SIG-M5 treated with dmso at 0.1 percent for 504 hours (cell line): Measurements from ENCODE around the gene MARK1.
A peak's percentile ranks its signal among the peaks of the same experiment; 100 is the strongest.

ENCODE experiments used
- DNase-seq: peaks from one replicate; lab custom pipeline; 2025; ENCODE audit not compliant: unreplicated experiment; lab: John Stamatoyannopoulos, UW

Gene MARK1

GRCh38 chr1:220528679-220529501 is 954 bp downstream of the MARK1 start:
- DNase-seq: no peak

DNA sequence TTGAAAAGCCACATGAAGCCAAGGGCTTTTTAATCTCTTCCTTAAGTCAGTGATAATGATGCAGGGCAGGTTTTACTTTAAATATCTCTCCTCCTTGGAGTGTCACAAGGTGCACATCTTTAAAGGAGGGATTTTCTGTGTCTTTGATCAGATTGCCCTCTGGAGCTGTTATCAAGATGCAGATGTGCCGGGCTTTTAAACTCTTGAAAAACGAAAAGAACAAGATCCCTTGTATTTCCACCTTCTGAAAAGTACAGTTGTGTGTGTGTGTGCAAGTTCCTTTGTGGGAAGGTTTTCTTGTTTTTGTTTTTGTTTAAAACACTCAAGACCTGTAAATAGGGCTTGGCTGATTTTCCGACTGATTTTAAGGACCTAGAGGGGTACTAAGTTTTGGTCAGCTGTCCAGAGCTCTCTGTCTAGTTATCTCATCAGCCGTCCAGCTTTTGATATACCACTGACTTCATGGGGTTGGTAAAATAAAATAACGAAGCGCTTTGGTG is 1.6 kb downstream of the MARK1 start:
- no peak for DNase-seq

- DNase-seq: no peak
Observed at GRCh38 chr1:220533504-220534109, 5.7 kb downstream of the MARK1 start.

DNA sequence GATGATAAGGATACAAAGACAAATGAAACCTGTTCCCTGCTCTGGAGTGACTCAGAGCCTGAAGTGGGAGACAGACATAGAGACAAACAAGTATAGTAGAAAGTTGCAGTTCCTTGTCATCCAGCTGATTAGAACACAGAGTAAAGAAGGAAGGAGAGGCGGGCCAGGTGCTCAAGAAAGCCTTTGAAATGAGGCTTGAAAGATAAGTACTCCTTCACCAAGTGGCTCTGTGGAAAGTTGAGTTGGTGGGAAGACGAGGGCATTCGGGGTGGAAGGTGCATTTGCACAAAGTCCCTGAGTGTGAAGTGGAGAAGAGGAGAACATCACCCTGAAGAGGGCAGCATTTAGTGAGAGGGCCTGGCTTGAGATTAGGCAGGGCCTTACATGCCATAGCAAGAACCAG is 17.0 kb downstream of the MARK1 start:
- peak; percentile 32 for DNase-seq

- DNase-seq: no peak
Observed at GRCh38 chr1:220550811-220551399, 23.0 kb downstream of the MARK1 start.

GRCh38 chr1:220551718-220552117 is 23.8 kb downstream of the MARK1 start:
- no peak for DNase-seq

DNA sequence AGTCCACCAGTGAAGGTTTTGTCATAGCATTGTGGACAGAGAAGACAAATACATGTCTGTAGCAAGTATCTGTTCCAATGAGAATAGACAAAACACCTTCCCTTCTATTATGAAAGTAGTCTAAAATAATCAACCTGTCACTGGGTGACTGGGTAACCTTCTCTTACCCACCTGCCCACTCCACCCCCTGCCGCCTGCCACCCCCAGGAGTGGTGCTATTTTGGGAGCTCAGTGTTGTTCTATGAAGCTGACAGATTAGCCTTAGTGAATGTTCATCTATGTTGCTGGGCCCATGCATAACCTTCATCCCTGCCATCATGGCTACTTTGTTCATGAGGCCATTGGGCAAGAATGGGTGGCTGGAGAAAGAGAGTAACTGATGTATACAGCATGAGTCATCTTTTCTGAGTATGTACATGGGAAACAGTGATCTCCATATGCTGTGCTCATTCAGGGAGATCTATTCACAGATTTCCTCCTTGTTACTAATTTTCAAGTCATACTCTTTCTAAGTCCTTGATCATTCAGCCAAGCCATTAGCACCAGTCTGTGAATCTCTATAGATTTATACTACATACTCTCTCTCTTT is 24.8 kb downstream of the MARK1 start:
- DNase-seq: no peak

- DNase-seq: no peak
Observed at GRCh38 chr1:220556641-220557040, 28.7 kb downstream of the MARK1 start.

- no peak for DNase-seq
Observed at GRCh38 chr1:220563564-220563963, 35.6 kb downstream of the MARK1 start.

DNA sequence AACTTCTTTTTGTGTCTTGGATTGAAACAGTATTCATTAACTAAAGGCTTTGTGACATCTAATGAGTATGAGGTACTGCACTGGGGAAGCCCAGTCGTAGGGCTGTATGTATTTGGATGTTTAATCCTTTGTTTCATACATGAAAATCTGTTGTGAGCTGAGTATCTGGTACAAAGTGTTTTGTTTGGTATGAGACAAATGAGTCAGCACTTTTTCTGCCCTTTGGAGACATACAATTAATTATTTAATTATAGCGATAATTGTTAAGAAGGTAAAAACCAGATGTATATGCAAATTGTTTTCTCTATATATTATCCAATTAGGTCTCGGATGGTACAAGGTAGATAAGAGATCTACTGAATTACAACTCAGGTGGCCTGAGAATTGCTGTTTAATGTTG is 36.3 kb downstream of the MARK1 start:
- no peak for DNase-seq

DNA sequence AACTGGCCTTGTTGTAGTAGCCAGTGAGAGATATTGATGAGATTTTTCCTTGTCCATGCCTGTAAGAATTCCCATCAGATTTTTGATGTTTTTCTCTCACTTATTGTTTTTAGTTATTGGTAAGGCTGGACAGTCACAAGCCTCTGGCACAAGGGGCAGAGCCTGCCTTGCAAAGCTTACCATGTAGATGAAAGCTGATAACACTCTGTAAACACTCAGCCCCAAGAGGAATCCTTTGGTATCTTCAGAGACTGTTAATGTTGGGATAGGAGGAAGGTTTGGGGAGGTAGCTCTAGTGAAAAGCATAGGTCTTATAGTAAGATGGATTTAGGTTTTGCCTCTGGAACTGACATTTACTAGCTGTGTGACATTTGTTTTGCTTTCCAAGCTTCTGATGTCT is 37.7 kb downstream of the MARK1 start:
- no peak for DNase-seq

DNA sequence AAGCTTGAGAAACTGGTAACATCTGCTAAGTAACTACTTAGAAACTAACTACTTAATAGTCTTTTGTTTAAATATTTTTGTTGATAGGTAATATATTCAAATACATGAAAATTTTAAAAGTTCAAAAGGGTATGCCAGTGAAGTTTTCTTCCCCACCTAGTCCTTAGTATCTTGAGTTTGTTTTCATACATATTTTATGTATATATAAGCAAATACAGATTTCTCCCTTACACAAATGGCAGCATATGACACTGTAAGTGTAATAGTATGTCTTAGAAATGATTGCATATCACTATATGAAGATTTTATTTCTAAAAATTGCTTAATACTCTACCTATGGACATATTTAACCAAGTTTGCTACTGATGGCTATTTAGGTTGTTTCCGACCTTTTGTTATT is 38.9 kb downstream of the MARK1 start:
- DNase-seq: no peak

- peak; percentile 51 for DNase-seq
Observed at GRCh38 chr1:220572416-220572815, 44.5 kb downstream of the MARK1 start.

DNA sequence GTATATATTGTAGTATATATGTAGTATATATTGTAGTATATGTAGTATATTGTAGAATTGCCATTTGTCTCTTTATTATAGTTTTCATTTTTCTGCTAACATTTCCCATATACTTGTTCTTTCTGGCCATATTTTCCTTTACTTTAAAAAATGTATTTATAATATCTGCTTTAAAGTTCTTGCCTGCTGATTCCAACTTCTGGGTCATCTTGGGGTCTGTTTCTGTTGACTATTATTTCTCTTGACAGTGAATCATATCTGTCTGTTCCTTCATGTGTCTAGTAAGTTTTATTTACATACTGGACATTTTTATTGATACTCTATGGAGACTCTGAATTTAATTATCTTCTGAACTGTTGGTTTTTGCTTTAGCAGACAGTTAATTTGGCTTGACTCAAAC is 45.9 kb downstream of the MARK1 start:
- no peak for DNase-seq

DNA sequence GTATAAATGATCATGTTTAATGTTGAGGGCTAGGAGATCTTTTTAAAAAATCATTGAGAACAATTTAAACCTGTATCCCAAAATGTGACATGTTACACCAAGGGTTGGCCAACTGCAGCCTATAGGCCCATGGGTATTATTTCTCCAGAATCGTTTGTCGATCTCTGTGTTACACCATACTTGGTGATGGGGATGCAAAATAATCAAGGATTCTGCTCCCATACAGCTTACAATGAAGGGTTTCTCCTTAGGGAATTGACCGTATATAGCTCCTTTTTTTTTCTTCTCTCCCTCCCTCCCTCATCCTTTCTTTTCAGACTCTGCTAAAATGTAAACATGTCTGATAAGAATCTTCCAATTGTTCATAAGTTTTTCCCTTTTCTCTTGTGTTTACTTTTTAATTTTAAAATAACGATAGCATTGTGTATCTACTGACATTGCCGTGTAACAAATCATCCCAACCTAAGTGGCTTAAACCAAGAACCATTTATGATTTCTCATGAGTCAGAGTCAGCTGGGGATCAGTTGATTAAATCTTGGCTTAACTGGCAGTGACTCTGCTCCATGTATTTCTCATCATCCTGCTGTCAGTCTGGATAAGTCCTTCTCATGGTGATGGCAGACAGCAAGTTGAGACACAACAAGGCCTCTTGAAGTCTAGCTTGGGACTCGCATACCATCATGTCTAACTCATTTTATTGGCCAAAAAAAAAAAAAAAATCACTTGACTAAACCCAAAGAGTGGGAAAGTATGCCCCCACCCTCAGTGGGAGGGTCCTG is 48.0 kb downstream of the MARK1 start:
- DNase-seq: no peak

DNA sequence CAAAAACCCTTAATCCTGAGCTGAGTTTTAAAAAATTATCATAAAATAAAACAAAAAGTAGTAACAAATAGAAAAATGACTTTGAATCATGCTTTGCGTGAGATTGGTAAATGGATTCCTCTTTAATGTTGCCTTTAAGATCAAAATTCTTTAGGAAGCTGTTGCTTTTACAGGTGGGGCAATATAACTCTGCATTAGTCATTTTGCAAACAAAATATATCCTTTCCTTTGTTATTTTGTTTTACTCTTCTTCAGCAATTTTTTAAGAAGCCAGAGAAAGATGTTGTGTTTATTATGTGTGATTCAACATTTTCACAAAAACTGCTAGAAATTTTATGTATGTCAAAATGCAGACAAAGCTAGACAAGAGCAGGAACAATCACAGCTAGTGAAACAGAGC is 50.0 kb downstream of the MARK1 start:
- DNase-seq: no peak

DNA sequence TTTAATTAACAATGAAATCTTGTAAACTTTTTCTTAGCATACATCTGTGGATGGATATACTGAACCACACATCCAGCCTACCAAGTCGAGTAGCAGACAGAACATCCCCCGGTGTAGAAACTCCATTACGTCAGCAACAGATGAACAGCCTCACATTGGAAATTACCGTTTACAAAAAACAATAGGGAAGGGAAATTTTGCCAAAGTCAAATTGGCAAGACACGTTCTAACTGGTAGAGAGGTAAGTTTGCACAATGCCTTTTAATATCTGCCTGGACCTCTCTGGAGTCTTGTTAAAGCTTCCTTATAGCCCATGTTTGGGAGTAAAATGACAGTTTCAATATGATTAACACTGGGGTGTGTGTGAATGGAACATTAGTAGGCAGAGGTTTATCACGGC is 51.4 kb downstream of the MARK1 start:
- DNase-seq: no peak

GRCh38 chr1:220592714-220593113 is 64.8 kb downstream of the MARK1 start:
- no peak for DNase-seq

GRCh38 chr1:220594356-220594755 is 66.4 kb downstream of the MARK1 start:
- DNase-seq: no peak

GRCh38 chr1:220595179-220595578 is 67.2 kb downstream of the MARK1 start:
- no peak for DNase-seq

GRCh38 chr1:220604926-220605325 is 77.0 kb downstream of the MARK1 start:
- DNase-seq: no peak
